GM18526 (cell line): ENCODE data around the gene PEAK1.

ENCODE experiments used
- POLR2A ChIP-seq: IDR thresholded peaks from 3 replicates; pipeline ENCODE4 v1.6.1; 2011; ENCODE audit not compliant: insufficient read length; ENCODE audit errors: extremely low read depth

The PEAK1 gene

GRCh38 chr15:77057685-77058084 lies 362.2 kb downstream of the PEAK1 start:
- TF ChIP-seq POLR2A = no peak

GRCh38 chr15:77057072-77057471 lies 362.8 kb downstream of the PEAK1 start:
- TF ChIP-seq POLR2A = no peak

- TF ChIP-seq POLR2A = no peak
Measured at GRCh38 chr15:77053709-77054108, 366.2 kb downstream of the PEAK1 start.

GRCh38 chr15:77052556-77052955 lies 367.3 kb downstream of the PEAK1 start:
- TF ChIP-seq POLR2A = no peak
